ENCODE measurements around the gene SORD.
"Not testable (repeated sequence)": the region's sequence is repeated elsewhere in the genome, so short reads cannot be mapped to it uniquely, and the experiment has no call there.

SORD gene

DNA sequence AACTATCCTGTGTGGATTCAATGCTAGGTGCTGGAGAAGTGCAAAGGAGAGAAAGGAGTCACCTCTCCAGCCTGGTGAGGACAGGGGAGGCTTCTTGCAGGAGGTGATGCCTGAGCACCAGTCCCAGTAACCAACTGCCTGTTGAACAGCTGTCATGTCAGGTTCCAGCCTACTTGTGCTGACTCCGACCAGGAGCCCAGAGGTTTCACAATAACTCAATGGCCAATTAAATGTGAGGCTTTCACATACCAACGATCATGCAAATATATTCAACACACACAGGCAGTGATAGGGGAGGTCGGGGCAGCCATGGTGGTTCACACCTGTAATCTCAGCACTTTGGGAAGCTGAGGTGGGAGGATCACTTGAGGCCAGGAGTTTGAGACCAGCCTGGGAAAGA, 7.7 kb downstream of the SORD start:
- no peak for DNase-seq (ENCODE audit: extremely low read depth, low read depth)
- TF ChIP-seq, protein P1, sequence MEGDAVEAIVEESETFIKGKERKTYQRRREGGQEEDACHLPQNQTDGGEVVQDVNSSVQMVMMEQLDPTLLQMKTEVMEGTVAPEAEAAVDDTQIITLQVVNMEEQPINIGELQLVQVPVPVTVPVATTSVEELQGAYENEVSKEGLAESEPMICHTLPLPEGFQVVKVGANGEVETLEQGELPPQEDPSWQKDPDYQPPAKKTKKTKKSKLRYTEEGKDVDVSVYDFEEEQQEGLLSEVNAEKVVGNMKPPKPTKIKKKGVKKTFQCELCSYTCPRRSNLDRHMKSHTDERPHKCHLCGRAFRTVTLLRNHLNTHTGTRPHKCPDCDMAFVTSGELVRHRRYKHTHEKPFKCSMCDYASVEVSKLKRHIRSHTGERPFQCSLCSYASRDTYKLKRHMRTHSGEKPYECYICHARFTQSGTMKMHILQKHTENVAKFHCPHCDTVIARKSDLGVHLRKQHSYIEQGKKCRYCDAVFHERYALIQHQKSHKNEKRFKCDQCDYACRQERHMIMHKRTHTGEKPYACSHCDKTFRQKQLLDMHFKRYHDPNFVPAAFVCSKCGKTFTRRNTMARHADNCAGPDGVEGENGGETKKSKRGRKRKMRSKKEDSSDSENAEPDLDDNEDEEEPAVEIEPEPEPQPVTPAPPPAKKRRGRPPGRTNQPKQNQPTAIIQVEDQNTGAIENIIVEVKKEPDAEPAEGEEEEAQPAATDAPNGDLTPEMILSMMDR (IDR thresholded peaks at IDR 0.05; ENCODE audit: low read depth, low read length): no peak

DNA sequence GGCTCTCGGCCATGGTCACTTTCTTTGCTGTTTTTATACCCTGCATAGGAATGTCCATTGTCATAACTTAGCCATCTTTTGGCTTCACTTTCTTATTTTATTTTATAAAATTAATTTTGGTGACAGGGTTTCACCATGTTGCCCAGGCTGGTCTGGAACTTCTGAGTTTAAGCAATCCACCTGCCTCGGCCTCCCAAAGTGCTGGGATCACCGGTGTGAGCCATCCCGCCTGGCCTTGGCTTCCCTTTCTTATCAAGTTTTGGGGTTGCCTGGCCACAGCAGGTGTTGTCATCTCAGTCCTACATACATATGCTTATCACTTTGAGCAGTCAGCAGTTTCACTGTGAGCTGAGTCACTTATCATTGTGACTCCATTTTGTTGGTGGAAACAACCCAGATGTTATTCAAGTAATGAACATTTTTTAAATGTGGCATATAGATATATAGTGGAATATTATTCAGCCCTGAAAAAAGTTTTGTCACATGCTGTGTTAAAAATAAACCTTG, 8.6 kb downstream of the SORD start:
- not testable (repeated sequence) for DNase-seq (ENCODE audit: extremely low read depth, low read depth)

DNA sequence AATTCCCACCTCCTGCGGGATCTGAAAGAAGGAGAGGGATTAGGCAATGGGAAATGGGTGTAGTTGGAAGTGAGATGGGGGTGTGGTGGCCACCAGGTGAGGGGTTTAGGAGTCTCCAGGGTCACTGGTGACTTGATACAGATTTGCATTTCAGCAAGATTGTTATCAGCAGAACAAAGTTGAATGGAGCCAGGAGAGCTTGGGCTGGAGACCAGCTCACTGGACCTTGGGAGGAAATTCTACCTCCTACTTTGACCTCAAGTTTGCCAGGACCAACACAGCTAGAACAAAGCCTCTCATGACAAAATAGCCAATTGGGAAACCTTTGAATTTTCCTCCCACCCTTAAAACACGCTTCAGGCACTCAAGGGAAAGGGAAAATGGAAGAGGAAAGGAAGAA, 9.5 kb downstream of the SORD start:
- not testable (repeated sequence) for DNase-seq (ENCODE audit: extremely low read depth, low read depth)

DNA sequence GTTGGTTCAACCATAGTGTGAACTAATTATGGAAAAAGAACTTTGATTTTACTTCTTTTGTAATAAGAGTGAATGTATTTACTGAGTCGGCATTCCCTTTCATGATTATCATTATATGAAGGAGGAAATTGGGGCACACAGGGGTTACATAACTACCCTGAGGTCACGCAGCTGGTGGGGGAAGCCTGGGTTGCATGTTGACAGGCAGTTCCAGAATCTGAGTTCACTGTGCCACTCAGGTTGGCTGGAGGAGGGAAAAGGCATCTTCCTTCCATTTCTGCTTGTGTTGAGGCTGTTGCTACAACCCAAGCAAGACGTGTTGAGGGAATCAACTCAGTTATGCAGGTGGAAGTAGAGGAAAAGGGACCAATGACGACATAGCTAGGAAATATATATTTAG, 11.1 kb downstream of the SORD start:
- DNase-seq (ENCODE audit: extremely low read depth, low read depth): not testable (repeated sequence)

DNA sequence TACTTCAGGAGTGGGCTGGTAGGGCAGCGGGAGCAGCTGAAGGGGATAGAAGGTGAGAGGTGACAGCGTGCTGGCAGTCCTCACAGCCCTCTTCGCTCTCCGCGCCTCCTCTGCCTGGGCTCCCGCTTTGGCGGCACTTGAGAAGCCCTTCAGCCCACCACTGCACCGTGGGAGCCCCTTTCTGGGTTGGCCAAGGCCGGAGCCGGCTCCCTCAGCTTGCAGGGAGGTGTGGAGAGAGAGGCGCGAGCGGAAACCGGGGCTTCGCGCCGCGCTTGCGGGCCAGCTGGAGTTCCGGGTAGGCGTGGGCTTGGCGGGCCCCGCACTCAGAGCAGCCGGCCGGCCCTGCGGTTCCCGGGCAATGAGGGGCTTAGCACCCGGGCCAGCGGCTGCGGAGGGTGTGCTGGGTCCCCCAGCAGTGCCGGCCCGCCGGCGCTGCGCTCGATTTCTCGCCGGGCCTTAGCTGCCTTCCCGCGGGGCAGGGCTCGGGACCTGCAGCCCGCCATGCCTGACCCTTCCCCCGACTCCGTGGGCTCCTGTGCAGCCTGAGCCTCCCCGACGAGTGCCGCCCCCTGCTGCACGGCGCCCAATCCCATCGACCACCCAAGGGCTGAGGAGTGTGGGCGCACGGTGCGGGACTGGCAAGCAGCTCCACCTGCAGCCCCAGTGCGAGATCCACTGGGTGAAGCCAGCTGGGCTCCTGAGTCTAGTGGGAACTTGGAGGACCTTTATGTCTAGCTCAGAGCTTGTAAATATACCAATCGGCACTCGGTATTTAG, 11.8 kb downstream of the SORD start:
- DNase-seq (ENCODE audit: extremely low read depth, low read depth): not testable (repeated sequence)

DNA sequence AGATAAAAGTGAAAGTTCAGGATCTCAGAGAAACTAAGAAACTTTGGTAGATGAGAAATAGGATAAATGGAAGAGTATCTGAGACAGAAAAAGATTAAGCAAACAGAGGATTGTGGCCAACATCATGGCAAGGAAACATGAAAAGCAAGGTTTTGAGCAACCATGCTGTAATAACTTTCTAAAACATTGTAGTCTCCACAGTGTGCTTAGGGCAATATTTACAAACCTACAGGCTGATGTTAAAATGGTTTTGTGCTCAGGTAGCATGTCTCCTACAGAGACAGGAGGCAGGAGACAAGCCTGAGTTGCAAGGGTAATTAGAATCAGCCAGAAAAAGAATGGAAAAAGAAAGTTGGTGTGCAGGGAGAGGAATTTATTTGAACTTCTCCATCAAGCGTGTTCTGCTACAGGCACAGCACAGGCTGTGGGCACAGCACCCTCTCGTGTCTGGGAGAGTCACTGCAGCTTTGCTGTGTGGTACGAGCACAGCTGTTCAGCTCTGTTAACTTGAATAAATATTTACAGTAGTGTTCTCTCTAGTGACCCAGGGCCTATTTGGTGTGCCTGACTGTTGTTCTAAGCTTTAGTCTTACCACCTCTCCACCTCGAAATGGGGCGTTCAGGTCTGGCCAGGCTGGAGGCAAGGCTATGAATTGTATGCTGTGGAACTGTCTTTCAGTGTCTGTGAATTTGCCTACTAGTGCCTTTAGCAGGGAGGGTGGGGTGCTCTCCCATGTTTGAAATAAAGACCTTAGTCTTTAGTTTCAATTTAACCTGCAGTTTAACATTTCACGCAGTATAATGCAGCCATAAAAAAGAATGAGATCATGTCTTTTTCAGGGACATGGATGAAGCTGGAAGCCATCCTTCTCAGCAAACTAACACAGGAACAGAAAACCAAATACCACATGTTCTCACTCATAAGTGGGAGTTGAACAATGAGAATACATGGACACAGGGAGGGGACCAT, 14.1 kb downstream of the SORD start:
- TF ChIP-seq, protein P1 (IDR thresholded peaks at IDR 0.05; ENCODE audit: low read depth, low read length): peak; percentile 90
- peak; percentile 35 for DNase-seq (ENCODE audit: extremely low read depth, low read depth)

DNA sequence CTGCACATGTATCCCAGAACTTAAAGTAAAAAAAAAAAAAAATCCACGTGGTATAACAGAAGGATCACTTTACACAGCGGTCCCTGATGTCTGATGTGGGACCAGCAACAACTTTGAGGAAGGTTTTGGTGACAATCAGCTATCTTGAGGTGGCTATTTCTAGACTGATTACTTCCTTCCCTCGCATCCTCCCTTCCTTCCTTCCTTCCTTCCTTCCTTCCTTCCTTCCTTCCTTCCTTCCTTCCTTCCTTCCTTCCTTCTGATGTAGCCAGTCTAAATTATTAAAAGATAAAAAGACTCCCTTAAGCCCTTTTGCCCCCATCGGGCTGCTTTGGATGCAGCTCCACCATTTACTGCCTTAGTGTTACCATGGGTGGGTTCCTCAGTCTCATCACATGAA, 14.9 kb downstream of the SORD start:
- DNase-seq (ENCODE audit: extremely low read depth, low read depth): no peak
- TF ChIP-seq, protein P1 (IDR thresholded peaks at IDR 0.05; ENCODE audit: low read depth, low read length): no peak

DNA sequence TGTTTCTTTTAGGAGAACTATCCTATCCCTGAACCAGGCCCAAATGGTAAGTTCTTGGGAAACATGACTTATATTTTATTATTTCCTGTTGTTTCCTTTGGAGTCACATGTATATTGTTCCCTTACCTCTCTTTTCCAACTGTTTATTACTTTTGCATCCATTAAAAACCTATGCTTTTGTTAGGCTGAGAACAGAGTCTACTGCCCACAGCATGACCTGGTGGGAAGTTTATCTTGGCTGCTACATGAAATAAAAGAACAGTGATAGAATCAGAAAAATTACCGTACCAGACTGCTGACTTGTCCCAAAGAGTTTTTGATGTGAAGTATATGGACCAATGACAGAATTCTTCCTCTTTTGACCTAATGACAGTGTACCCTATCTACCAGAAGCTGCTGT, 17.4 kb downstream of the SORD start:
- DNase-seq (ENCODE audit: extremely low read depth, low read depth): not testable (repeated sequence)

DNA sequence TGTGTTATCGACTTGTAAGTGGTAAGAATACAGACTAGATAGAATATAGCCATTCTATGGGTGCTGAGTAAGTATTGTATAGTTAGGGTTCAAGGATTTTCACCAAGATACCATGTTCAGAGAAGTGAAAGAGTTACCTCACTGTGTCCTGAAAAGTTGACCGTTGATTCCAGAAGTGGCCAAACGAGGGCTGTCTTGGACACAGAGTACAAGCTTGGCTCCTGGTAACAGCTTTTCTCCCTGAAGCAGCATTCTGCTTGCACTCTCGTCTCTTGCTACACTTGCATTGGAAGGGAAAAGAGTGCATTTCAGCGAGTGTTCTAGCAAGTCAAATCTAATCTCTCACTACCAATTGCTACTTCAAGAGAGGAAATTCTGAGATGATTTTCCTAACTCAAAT, 18.5 kb downstream of the SORD start:
- DNase-seq (ENCODE audit: extremely low read depth, low read depth): not testable (repeated sequence)

DNA sequence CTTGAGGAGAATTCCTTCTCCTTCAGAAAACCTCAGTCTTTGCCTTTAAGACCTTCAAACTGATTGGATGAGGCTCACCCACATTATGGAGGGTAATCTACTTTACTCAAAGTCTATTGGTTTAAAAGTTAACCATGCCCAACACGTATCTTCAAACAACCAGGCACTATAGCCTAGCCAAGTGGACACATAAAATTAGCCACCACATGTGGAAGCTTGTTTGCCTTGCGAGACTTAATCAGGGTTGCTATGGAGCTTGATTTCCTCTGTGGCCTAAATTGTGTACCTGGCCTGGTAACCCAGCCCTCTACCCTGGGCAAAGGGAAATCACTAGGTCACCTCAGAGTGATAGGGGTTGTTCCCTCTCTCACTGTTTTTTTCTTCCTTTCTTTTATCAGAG, 19.9 kb downstream of the SORD start:
- DNase-seq (ENCODE audit: extremely low read depth, low read depth): not testable (repeated sequence)

DNA sequence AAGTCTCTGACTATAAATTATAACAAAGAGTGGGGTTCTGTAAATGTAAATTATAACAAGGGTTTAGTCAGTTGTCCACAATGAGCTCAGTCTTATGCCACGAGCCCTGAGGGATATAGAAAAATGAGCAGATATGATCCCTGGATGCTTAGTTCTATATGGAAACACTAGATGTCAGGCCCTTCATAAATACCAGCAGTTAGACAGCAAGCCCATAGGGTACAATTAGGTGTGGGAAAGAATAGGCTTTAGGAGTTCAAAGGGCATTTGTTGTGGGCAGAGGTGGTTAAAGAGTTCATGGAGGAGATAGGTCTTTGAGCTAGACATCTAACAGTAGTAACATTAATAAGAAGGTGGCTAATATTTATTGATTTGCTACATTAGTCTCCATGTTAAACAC, 21.3 kb downstream of the SORD start:
- not testable (repeated sequence) for DNase-seq (ENCODE audit: extremely low read depth, low read depth)

DNA sequence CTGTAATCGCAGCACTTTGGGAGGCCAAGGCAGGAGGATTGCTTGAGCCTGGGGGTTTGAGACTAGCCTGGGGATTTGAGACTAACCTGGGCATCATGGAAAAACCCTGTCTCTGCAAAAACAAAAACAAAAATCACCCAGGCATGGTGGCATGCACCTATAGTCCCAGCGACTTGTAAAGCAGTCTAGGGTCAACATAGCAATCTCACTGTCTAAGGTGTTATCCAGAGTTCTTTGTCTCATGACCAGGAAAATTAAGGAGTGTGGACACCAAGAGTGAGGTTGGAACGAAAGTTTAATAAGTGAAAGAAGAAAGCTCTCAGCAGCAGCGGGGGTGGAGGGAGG, 25.4 kb downstream of the SORD start:
- not testable (repeated sequence) for DNase-seq (ENCODE audit: extremely low read depth, low read depth)

Data from AG09319 (cell line).